NCI-H187 (cell line): ENCODE measurements around the gene C10orf143.
"Not testable (repeated sequence)": the region's sequence is repeated elsewhere in the genome, so short reads cannot be mapped to it uniquely, and the experiment has no call there.

Experiments used
- DNase-seq, 2 experiments: peaks; one replicate each; lab custom pipeline; 2025; lab: John Stamatoyannopoulos, UW

C10orf143 gene

DNA sequence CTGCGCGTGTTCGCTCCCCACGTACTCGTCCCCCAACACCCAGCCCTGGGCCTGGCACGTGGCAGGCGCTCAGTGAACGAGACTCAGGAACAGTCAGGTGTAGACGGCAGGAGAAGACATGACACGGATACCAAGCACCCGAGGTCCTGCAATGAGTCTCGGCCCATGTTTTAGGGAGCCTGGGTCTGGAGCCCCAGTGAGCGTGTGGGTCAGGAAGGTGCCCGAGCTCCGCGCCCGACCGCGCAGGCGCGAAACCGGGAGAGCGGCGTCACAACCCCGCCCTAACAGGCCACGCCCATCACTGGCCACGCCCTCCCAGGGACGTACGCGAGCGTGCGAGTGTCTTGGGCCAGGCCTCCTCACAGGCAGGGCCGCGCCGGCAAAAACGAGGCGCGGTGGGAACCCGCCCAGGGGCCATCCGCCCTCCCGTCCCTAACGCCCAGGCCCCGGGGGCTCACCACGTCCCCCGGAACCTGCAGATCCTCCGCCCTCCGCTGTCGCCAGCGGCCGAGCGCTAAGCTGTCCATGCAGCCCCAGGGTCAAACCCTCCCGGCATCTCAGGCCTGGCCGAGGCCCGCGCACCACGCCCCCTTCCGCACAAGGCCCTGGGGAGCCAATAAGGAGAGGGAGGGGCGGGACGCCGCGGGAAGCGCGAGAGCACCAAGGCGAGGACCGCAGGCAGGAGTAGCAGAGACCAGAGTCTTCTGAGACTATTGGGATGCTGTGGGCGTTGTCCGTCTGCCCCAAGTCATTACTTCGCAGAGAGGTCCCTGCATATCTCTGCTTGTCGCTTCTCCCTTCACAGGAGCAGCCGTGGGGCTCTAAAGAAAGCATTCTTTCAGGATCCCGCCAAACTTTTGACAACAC, at the start of gene C10orf143:
C10orf143 (minus strand) TSS at position 585 of the 867 bp plus-strand sequence; CDS start at position 527, 58 bp downstream.
- DNase-seq = peak; percentile 83

DNA sequence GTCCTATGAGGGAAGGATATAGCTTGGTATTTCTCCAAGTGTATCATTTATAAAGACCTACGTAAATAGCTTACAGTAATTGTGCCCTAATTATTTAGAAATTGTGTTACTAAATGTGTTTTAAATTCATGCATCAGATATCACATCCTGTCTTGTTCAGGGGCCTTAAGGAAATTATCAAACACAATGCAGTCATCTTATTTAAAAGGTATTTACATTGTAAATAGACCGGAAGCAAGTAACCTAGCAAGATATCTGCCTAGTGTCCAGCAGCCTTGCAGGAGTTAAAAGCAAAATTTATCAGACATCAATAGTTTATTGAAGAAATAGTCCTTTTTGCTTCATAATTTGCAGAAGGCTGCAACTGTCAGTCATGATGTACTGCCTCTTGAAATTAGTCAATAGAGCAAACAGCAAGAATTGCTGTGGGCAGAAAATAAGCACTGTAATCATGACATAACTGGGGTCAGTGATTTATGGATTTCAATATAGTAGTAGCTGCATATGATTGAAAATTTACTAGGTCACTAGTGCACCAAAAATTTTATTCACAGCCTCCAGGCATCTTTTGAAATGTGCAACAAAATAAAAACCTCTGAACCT, 48.7 kb upstream of the C10orf143 start:
- no peak for DNase-seq

DNA sequence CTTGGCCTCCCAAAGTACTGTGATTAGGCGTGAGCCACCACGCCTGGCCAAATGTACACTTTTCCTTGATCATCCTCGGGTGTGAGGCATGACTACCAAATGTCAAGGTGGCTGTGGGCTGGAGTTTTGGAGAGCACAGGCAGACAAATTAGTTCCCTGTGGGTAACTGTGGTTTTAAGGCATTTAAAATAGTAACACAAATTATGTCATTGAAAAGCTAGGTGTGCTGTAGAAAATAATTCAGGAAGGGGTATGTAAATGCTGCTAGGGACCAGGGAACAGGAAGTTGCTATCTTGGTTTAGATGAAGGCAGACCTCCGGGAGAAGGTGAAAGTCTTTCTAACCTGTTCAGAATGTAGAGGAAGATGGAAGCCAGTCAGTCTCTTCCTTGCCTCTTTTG, 35.4 kb upstream of the C10orf143 start:
- no peak for DNase-seq

DNA sequence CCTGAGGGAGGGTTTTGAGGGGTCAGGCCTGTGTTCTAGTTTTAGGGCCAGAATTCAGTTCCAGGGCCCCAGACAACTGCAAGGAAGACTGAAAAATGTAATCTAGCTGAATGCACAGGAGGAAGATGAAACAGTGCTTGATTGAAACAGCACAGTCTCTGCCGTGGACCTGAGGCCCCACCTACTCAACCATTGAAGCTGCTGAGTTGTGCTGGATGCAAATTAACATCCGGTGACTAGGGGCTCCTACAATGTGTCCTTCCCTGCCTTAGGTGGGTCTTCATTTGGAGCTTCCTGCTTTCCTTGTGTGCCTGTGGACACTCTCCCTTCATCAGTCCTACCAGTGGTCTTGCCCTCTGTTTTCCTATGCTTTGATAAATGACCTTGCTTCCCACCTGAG, 31.2 kb upstream of the C10orf143 start:
- no peak for DNase-seq

DNA sequence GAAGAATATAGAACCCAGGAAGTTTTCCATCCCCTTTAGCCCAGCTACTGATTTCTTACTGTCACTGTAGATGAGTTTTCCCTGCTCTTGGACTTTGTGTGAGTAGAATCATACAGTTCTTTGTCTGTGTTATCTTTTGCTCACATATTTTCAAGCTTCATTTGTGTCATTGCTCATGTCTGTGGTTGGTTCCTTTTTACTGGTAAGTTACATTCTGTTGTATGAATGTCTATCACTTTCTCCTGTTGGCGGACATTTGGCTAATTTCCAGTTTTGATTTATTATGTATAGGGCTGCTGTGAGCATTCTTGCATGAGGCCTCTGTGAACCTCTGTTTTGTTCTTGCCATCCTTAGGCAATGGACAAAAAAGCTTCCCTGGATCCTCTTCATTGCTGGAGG, 30.8 kb upstream of the C10orf143 start:
- no peak for DNase-seq

DNA sequence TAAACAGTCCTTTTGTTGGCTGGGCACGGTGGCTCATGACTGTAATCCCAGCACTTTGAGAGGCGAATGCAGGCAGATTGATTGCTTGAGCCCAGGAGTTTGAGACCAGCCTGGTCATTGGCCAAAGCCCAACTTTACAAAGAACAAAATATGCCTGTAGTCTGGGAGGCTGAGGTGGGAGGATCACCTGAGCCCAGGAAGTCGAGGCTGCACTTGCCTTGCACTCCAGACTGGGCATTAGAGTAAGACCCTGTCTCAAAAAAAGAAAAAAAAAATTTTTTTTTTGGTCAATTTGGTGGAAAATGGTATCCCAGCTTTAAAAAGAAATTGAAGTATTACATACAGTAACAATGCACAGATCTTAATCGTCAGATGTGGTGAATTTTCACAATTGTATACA, 30.4 kb upstream of the C10orf143 start:
- DNase-seq = no peak

DNA sequence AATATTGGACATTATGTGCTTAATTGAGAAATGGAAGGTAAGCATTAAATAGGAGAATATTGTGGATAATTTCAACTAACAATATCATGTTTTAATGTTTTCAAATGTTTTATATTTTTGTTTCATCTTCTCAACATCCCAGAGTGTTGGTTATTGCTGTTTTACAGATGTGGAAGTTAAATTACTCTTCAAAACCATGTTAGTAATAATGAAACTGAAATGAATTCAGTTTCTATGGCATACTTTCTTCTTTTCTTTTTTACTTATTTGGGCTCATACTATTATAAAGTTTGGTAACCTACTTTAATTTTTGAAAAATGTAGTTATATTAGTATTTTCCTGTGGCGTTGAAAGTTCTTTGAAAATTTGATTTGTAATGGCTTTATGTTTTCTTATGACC, 29.8 kb upstream of the C10orf143 start:
- DNase-seq = no peak

DNA sequence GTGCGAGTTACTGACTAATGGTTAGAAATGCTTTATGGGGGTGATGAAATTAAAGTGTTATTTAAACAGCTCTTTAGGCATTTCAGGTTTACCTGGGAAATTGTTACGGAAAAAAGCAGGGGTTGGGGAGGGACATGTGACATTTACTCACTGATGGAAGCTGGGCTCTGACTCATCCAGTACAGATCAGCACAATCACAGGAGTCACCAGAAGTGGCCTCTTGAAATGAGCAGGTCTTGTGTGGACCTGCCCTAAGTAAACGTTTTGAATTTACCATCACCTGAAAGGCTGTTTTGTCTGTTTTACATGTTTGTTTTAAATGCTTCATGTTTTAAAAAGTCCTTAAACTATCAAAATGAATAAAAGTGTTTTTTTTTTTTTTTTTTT, 27.8 kb upstream of the C10orf143 start:
- DNase-seq = peak; percentile 33 to 35

DNA sequence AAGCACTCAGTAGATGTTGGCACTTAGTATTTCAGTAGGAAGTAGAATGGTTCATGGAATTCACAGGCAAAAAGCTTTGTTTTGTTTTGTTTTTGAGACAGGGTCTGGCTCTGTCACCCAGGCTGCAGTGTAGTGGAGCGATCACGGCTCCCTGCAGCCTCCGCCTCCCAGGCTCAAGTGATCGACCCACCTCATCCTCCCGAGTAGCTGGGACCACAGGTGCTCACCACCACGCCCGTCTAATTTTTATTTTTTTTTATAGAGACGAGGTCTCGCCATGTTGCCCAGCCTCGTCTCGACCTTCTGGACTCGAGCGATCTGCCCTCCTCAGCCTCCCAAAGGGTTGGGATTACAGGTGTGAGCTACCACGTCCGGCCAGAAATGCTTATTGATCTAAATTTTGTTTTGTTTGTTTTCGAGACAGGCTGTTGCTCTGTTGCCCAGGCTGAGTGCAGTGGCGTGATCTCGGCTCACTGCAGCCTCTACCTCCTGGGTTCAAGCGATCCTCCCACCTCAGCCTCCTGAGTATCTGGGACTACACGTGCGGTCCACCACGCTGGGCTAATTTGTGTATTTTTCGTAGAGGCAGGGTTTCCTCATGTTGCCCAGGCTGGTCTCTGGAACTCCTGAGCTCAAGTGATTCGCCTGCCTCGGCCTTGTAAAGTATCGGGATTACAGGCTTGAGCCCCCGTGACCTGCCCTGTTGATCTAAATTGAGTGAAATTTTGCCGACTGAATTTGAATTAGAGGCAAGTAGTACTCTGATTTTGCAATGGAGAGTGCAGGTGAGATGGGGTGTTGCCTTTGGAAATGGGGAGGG, 27.2 kb upstream of the C10orf143 start:
- DNase-seq = no peak

DNA sequence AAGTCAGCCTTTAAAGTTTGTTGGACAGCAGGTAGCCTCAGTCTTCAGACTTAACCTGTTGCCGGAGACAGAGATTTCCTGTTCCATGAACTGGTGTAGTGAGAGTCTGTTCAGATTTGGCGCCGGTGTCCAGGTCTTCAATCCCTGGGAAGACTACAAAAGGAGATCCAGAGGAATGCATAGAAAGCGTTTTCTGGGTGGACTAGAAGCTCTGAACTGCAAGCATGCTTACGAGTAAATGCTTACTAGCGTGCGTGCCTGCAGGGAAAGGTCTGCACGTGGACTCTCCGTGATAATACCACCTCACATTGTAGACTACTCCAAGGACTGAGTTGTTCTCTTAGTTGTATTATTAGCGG, 26.4 kb upstream of the C10orf143 start:
- no peak for DNase-seq

DNA sequence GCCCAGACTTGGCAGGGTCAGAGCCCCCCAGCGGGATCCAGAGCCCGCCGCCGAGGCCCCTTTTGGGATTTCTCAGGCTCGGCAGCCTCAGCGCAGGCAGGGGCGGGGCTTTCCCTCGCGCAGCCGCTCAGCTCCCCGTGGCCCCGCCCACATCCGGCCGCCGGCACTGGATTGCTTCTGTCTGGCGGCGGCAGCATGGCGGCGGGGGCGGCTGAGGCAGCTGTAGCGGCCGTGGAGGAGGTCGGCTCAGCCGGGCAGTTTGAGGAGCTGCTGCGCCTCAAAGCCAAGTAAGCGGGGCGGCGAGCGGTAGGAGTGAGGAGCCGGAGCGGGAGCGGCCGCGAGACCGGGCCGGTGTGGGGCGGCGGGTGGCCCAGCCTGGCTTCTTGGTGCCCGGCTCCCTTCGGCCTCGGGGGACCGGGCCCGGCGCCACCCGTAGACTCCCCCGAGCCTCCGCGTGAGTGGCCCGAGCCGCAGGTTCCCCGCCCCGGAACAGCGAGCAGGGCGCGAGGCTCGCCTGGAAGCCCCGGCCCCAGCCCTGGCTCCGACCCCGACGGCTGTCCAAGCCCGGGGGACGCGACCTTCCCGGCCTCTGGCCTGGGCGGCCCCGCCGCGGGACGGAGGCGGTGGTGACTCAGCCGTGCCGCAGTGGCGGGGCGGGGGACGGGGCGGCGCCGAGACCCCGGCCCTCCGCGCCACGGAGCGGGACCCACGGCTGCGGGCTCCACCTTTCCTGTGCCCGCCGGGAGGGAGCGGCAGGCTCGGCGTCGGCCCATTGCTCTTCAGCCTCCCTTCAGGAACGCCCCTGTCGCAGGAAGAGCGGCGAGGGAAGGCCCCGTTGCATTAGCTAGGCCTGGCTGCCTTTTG, 25.8 kb upstream of the C10orf143 start, which contains the start of gene GLRX3:
GLRX3 (plus strand) TSS at position 166 of the 864 bp plus-strand sequence; CDS start at position 196, 30 bp downstream.
- peak; percentile 51 to 58 for DNase-seq

DNA sequence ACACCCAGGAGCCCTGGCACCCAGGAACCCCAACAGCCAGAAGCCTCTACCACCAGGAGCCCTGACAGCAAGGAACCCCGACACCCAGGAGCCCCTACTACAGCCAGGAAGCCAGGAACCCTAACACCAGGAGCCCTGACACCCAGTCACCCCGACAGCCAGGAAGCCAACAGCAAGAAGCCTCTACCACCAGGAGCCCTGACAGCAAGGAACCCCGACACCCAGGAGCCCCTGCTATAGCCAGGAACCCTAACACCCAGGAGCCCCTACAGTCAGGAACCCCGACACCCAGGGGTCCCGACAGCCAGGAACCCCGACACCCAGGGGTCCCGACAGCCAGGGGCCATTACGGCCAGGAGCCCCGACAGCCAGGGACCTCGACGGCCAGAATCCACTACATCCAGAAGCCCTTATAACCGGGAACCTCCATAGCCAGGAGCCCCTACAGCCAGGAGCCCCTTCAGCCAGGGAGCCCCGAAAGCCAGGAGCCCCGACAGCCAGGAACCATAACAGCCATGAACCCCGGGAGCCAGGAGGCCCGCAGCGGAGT, 25.1 kb upstream of the C10orf143 start:
- DNase-seq = no peak

DNA sequence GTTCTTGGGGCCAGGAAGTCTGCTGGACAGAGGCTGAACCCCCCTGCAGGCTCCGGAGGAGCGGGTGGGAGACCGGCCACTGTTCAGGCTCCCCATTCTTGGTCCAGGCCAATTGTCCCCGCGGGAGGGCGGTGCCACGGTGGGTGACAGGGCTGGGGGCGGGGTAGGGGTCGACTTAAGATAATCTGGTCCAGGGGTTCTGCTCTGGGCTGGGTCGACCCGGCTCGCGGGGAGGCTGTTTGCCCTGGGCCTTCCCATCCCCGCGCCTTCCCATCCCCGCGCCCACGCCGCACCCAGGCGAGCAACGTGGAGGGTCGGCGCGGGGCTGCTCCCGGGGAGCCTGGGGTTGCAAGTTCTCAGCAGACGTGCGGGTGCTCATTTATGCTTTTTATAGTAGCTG, 18.3 kb upstream of the C10orf143 start:
- no peak for DNase-seq

DNA sequence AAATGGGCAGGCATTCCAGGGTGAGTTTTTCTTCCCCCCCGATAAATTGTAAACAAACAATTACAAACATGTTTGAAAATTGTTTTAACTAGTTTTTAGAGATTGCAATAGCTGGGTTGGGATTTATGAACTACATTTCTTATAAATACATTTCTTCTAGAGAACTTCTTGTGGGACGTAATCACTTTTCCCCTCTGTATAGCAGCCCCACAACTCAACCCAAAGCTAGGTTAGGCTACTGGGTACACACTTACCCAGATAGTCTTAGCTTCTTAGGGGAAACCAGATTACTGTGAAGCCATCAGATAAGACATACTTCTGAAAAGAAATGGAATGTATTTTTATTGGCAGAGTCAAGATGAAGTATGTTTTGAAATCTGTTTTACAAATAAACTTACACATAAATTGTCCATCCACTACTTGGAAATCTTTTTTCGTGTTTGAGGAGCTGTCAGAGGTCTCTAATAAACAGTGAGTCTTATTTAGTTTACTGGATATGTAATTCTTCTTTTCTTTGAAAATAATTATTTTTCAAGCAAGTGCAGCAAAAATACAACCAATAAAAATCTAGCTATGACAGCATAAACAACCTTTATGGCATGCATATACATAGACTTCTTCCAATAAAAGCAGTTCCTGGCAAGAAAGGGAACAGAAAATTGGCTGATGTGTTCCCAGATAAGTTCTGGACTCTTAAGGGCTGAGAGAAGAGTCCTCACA, 17.6 kb upstream of the C10orf143 start:
- DNase-seq = no peak

DNA sequence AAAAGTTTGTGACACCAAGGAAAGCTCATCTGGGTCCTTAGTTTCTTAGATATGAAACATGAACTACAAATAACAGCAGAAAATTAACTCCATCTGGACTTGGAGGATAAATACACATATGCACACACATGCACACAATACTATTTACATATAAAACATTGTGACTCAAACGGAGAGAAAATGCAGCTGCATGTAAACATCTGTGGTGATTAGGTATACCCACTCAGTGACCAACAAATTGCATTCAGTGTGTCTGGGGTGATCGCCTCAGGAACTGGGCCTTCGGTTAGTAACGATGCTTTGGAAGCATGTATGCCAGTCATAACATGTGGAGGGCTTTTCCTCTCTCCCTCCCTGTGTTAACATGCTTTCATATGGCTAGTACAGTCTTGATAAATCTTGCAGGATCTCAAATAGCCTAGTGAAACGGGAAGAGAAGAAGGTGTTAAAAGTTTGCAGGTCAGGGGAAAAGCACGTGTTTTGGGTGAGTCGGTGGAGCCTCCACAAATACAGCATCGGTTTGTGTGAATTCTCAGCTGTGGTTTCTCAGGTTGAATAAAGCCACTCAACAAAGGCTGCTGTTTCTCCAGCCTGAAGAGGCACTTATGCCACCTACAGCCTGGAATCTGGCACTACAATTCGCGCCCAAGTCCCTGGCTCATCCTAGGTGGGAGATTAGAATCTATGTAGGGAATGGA, 16.9 kb upstream of the C10orf143 start:
- peak in 1 of 2 experiments; percentile 5 for DNase-seq

DNA sequence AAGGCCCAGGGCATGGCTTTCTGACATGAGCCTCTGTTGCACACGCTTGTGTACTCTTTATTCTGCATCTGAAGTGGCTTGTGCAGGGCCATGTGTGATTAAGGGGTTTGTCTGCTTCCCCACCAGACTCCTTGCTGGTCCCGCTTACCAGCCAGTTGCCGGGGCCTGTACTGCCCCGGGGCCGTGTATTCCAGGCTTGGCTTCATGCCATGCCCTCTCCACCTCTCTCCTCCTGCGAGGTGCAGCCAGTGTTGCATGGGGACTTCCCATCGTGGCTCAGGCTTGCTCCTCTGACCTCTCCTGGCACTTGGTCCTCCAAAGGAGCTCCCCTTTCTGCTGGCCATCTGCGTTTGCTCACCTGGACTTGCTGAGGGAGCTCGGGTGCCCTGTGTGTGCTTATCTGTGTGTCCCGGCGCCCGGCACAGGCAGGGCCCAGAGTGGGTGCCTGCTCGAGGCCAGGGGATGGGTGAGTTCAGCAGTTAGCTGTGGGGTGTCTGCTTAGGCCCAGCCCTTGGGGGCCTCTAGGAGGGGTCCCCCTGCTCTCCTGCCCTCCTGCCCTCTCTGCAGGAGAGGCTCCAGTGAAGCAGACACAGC, 11.0 kb upstream of the C10orf143 start:
- no peak for DNase-seq

DNA sequence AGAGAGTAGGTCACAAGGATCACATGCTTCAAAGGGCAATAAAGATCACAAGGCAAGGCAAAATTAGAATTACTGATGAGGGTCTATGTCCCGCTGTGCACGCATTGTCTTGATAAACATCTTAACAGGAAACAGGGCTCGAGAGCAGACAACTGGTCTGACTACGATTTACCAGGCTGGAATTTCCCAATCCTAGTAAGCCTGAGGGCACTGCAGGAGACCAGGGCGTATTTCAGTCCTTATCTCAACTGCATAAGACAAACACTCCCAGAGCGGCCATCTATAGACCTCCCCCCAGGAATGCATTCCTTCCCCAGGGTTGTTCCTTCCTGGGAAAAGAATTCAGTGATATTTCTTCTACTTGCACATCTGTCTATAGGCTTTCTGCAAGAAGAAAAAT, 6.9 kb upstream of the C10orf143 start:
- not testable (repeated sequence) for DNase-seq

DNA sequence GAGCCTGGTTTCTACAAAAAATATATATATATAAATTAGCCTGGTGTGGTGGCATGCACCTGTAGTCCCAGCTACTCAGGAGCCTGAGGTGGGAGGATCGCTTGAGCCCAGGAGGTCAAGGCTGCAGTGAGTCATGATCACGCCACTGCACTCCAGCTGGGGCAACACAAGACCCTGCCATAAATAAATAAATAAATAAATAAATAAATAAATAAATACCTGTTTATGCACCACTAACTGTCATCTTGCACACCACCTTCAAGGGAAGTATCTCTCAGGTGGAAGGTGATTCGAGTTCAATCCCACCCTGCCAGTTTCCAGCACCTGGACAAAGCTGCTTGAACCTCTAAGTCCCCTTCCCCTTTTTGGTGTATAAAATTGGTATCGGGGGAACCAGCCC, 6.3 kb upstream of the C10orf143 start:
- DNase-seq = not testable (repeated sequence)

DNA sequence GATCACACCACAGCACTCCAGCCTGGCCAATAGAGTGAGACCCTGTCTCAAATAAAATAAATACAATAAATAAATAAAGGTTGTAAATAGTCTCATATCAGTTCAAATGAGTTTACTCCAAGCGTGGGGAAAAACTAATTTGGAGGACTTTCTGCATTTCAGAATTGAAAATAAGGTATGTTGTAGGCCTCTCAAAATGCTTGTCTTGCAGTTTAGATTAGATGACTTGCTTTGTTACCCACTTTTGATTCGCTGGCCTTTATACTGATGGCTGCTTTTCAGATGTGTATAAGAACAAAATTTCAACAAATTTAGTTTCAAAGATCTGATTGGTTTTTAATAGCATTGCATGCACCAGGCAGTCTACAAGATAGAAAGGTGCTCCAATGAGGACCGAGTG, 2.2 kb upstream of the C10orf143 start:
- DNase-seq = no peak

DNA sequence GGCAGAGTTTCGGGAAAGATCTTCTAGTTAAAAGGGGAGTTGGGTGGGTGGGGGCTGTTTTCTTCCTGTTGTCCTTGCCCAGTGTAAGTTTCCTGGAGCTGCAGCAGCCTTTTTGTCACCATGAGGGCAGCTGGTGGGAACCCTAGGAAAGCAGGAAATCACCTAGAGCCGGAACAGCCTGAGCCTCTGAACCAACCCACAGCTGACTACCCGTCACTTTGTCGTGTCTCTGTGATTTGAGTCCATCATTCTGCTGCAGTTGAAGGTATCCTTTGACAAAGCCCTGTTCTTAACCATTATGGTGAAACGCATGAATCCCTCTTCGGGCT, 1.2 kb upstream of the C10orf143 start:
- DNase-seq = no peak
